ENCODE data around the gene TSPAN32.

The TSPAN32 gene

DNA sequence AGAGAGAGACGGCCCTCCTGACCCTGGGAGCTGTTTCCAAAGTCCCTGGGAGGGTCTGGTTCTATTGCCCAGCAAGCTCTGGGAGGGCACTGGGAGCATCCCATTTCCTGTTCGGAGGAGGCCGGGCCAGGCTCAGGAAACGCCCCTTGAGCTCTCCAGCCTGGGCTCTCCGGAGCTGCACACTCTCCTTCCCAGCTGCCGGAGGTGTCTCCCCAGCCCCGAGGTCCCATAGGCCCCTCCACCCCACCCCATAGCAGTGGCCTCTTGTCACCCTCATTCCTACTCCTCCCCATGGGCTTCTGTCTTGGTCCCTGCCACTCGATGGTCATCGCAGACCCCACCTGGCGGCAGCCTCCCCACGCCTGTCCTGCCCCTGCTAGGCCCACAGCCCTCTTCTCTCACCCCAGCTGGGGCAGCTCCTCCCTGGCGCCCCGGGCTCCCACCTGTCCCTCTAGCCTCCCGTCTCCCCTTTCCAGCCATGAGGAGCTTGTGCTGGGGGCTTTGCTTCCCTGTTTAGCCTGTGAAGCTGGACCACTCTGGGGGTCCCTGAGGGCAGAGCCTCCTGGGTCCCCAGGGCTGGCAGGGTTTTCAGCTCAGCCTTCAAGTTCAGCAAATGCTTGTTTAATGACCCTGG, 2.8 kb downstream of the TSPAN32 start:
- no peak for DNase-seq (ENCODE audit: low read depth)

DNA sequence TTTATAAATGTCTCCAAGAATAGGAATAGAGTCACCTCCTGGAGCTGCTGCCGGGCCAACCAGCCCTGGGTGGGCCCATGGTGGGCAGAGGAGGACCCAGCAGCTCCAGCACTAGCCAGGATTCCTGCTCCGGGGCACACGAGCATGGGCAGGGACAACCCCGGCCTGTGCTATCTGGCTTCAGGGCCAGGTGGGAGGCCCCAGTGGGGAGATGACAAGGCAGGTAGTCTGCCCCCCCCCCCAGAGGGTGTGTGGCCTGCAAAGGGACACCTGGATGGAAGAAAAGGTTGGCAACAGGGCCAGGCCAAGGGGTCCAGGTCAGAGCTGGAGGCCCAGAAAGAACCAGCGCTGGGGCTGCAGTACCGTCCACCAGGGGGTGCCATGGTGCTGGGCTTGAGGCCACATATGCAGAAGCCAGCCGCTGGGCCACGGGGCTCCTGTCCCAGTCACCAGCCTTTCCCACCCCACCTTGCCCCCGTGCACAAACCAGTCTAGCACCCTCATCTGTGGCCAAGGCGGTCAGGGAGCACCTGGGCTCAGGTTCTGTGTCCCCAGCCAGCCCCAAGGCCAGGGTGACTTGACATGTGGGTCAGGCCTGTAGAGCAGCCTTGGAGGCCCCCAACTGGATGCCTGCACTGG, 3.4 kb downstream of the TSPAN32 start:
- peak; percentile 80 for DNase-seq (ENCODE audit: low read depth)

DNA sequence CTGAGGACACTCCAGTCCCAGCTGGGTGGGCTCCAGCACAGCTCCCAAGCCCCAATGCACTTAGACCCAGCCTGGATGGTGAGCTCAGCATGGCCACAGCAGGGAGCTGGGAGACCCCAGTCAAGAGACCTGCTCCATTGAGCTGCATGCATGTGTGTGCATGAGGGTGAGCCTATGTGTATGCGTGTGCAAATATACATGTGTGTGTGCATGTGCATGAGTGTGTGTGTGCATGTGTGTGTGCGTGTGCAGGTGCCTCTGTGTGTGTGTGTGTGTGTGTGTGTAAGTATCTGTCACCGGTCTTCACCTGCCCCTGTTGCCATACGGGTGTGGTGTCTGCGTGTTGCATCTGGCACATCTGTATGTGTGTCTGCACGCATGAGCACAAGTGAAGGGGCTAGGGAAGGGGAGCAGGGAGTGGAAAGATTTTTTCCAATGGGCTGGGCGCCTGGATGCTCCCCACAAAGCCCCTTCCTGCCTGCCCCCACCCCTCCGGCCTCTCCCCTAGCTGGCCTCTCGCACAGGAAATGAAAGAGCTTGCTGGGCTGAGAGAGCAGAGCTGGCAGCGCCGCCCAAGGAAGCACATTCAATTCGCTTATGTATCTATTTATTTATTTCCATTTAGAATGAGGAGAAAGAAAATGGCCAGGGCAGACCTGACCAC, 4.1 kb downstream of the TSPAN32 start:
- DNase-seq (ENCODE audit: low read depth) = no peak

DNA sequence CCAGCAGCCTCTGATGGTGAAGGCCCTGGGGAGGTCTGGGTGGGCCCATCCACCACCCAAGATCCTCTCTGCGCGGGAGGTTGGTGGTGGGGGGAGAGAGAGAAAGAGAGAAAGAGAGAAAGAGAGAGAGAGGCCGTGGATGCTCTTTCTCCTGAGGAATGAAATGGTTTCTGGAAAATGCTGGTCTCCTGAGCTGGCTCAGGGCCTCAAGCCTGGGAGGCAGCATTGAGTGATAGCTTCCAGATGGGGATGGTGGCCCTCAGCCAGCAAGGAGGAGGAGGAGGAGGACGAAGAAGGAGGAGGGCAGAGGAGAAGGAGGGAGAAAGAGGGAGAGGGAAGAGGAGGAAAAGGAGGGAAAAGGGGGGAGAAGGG, 4.6 kb downstream of the TSPAN32 start:
- DNase-seq (ENCODE audit: low read depth) = no peak

DNA sequence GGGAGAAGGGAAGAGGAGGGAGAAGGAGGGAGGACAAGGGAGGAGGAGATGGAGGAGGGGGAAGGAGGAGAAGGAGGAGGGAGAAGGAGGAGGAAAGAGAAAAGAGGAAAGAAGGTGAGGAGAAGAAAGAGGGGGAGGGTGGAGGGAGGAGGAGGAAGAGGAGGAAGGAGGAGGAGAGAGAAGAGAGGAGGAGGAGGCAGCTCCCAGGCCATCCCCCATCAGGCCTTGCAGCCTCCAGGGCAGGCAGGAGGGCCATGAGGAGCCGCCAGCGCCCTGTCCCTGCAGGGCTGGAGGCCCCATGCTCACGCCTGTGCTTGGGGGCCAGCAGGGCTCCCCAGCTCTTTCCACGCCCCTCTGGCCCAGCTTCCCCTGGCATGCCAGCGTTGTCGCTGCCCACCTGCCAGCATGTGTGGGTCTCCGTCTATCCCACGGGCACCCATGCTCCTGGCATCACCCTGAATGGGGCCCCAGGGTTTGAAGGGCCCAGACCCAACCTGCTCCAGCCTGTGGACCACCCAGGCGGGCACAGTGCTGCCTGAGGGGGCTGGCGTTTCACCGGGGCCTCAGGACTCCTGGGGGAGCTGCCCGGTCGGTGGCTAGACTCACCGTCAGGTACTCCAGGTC, 5.2 kb downstream of the TSPAN32 start:
- no peak for DNase-seq (ENCODE audit: low read depth)

DNA sequence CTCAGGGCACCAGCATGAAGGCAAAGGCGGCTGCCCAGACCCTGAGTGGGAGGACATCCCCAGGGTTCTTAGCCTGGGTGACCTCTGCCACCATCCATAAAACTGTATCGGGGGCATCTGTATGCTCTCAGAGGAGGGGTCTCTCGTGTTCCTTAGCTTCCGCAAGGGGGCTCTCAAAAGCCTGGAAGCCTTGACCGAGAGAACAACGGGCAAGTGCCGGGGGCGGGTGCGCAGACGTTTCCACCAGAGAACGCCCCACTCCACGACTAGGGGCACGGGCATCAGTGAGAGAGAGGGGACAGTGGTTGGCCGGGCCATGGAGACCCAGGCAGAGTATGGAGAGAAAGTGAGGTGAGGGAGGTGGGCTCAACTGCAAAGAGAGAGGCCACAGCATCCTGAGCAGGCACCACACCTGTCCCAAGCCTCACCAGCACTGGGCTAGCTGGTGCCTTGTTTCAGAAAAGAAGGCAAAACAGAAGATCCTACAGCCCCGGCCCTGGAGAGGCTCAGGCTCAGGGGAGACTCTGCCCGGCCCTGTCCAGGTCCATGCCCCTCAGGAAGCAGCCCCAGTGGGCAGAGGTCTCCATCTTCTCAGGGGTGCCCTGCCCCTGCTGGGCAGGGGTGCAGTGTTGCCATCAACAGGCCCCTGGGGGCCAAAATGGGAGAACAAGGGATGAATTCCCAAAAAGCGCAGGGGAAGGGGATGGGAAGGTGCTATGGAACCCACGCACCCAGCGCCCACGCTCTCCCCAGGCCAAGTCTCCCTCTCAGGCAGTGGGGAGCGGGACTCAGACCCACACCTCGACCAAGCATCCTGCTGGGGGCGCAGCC, 5.9 kb downstream of the TSPAN32 start:
- no peak for DNase-seq (ENCODE audit: low read depth)

DNA sequence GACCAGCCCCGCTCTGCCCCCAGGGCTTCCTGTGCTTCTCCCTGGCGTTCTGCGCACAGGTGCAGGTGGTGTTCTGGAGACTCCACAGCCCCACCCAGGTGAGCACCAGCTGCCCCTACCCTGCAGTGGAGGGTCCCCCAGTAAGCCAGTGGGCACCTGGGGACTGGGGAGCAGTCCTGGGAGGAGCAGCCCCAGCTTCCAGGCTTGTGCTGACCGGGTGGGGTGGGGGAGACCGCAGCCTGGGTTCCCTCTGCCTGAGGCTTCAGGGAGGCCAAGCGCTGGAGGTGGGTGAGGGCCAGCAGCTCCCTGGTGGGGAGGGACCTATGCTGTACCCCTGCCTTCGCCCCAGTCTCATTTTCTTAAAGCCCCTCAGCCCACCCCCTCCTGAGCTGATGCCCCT, 6.9 kb downstream of the TSPAN32 start:
- DNase-seq (ENCODE audit: low read depth) = no peak

DNA sequence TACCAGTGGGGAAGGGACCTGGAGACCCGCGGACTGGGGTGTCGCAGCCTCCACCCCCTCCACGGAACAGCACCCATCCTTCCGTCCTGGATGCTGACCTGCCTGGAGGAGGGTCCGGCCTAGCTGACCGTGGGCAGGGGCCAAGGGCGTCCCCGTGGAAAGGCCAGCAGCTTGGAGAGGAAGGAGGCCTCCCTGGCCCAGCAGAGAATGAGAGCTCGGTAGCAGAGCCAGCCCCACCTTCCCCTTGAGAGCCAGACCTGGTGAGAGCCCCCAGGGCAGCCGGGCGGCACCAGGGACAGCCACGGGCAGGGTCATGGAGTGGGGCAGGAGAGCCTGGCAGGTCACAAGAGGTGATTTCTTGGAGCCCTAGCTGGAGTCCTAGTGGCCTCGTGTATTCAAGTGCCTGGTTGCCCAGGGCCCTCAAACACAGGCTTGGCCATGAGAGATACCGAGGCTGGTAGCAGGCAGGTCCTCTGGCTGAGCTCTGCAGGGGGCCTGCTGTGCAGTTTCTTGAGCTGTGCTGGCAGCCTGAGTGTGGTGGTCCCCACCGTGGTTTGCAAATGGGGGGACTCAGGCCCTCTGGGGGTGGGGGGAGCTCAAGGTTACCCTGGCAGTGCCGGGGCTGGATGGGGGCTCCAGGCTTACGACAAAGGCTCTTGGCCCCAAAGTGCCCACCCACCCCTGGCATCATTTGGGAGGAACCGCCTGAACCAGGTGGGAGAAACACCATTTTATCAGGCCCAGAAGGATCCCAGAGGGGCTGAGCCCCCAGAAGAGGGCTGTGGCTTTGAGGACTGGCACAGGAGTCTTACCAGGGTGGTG, 7.6 kb downstream of the TSPAN32 start:
- DNase-seq (ENCODE audit: low read depth) = no peak

DNA sequence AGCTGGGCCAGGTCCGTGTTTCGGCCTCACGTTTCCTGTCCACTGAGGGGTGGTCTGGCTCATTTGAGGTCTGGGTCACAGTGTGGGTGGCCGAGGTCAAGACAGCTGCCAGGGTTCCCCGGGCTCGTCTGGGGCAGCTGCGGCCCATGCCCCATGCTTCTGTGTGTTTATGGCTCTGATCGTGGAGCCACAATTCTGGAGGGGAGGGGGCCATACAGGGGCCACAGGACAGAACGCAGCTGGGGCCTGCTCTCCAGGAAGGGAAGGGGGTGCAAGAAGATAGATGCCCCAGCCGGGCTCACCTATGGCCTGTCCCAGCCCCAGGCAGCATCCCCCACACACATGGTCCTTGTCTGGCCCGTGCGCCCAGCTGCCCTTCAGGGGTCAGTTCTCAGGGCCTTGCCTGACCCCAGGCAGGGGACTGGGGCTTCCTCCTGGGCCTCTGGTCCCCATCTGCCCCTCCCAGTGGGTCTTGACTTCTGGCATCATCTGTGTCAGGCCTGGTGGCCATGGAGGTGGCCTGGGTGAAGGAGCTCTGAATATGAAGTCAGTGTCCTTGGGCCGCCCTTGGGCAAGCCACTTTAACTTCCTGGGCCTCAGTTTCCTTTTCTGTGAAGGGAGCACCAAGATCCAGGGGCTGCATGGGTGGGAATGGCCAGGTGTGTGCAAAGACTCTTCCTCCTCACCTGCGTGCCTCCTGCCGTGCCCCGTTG, 8.4 kb downstream of the TSPAN32 start:
- DNase-seq (ENCODE audit: low read depth) = no peak

DNA sequence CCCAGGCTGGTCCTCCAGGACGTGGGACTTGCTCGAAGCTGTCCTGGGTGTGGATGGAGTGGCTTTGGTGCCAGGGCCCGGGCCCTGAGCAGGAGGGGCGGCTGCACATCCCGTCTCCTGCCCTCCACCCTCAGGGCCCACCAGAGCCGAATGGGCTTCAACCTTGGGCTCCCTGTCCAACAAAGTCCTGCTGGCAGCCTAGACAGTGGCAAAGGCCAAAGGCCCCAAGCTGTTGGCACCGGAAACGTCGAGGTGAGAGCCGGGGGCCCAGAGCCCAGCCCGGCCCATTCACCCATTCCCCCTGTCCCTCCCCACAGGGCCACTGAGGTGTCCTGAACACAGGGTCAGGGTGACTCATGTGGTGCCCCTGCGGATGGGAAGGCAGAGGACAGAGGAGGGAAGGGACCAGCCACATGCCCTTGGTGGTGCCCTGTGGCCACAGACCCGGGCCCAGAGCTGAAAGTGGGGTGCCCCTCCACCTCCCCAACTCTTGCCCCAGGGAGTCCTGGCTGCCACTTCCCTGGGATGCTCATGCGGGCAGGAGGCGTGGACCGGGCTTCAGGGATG, 9.1 kb downstream of the TSPAN32 start:
- DNase-seq (ENCODE audit: low read depth) = no peak

DNA sequence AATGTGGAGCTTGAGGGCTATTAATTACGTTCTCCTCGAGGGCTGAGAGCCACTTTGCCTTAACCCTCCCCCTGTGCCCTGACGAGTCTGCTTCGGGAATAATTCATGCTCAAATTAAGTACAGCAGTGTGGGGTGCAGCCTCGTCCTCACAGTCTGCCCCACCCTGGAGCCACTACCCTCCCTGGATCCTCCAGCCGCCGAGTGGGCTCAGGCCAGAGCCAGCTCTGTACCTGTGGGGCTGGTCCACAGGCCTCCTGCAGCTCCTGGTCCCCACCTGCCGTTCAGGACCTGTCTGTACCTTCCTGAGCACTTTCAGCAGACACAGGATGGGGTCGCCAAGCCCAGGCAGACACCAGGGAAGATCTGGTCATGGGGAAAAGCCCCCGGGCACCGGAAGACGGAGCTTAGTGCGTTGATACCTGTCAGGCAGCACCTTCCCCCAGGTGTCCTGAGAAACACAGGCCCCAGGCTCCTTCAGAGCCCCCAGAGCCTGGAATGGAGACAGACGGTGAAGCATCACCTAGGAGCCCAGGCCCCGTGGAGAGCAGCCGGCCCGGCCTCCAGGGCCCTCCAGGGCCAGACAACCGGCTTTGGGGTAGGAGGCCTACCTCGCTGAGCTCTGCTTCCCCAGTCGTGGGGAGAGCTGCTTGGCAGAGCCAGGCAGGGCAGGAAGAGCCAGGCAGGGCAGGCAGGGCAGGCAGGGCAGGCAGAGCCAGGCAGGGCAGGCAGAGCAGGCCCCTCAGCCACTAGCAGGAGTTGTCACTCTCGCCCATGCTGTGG, 9.7 kb downstream of the TSPAN32 start:
- no peak for DNase-seq (ENCODE audit: low read depth)

DNA sequence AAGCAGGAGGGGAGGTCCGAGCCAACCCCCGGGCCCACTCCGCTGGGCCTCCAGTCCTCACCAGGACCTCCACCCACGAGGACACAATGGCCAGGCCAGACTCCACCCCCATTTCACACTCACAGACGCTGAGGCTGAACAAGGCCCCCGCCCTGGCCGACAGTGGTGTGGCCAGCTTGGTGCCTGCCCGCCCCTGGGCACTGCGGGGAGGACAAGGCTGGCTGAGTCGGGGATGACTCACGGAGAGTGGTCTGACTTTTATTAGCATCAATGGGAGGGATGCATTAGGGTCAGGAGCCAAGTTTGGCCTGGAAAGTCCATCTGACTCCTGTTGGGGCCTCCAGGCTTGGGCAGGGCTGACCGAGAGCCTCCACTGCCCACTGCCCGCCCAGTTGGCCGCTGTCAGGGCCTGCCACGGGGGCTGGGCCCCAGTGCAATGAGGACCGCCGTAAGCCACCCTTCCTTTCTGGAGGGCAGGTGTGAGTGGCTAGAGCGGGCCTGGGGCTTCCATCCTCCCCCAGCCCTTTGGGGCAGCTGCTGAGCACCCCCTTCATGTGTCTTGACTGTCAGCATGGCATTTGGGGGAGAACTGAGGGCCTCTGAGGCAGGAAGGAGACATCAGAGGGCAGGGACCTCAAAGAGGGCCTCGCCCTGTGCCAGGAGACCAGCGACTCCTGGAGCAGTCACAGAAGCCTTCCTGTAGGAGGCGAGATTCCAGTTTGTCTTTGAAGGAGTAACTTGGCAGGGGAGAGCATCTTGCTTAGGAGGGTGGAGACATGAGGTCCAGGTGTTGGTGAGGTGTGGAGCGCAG, 10.6 kb downstream of the TSPAN32 start:
- DNase-seq (ENCODE audit: low read depth) = no peak

DNA sequence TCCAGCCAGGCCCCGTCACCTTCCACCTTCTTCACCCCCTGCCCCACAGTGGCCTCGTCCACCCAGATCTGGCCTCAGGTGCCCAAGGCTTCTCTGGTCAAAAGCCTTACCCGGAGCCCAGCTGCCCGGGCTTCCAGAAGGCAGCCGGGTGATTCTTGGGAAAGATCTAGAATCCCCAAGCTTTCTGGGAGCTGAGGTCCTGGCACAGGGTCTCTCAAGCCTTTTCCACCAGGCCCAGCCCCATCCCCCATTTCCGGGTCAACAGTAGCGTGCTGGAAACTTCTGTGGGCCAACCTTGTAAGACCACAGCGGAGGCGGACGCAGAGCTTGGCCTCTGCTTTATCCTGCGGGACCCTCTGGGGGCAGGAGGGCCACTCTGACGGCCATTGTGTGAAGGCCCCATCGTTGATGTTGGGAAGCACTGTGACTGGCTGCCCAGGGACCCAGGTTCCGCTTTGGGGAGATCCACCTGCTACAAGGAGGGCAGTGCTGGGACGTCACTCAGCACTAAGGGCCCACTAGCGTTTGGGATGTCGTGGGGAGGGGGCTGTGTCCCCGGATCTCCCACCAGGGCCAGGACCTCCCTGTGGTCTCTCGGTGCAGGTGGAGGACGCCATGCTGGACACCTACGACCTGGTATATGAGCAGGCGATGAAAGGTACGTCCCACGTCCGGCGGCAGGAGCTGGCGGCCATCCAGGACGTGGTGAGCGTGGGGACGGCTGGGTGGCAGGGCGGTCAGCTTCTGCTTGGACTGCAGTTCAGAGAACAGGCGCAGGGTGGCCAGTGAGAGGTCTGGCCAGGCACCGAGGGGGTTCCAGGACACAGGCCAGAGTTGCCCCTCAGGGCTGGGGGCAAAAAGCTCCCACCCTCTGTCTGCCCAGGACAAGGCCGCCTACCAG, 11.5 kb downstream of the TSPAN32 start:
- DNase-seq (ENCODE audit: low read depth) = no peak

DNA sequence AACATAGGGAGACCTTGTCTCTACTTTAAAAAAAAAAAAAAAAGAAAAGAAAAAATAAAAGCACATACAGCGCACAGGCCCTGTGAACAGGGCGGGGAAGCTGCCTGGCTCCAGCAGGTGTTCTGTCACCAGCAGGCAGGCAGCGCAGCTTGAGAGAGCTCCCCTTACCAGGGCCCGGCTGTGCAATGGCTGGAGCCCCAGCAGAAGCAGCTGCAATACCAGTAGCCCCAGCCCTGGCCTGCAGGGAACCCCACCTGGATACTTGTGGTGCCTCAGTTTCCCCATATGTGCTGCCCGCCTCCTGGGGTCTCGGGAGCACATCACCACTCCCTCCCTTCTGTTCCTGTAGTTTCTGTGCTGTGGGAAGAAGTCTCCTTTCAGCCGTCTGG, 12.3 kb downstream of the TSPAN32 start:
- DNase-seq (ENCODE audit: low read depth) = no peak

DNA sequence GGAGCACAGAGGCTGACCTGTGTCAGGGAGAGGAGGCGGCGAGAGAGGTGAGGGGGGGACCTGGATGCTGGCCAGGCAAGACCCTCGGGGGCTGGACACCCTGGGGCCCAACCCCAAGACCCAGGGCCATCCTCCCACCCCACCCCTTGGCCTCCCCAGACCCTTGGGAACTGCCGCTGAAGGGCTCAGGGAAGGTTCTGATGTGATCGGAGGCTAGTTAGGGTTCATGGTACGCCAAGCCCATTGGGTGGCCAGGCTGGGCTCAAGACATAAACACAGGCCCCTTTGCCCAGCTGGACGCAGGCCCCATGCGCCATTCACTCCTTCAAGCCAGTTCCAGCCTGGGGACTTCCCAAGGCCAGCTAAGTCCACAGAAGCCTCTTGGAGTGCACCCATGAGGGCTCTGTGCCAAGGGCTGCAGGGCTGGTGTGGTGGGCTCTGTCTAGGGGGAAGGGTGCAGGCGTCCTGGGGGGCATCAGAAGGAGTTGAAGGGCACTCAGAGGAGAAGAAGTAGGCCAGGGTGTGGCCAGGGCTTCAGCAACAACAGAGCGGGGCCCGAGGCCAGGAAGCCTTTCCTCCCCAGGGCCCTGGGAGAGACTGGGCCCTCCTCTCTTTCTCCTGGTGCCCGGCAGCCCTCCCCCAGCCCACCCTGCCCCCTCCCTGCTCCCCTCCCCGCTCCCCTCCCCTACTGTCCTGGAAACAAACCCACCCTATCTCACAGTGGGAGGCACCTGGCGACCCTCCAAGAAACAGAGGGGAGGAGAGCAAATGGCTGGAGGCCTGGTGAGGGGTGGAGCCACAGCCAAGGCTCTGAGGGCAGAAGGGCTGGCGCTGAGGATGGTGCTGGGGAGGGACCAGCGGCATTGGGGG, 12.9 kb downstream of the TSPAN32 start:
- no peak for DNase-seq (ENCODE audit: low read depth)

DNA sequence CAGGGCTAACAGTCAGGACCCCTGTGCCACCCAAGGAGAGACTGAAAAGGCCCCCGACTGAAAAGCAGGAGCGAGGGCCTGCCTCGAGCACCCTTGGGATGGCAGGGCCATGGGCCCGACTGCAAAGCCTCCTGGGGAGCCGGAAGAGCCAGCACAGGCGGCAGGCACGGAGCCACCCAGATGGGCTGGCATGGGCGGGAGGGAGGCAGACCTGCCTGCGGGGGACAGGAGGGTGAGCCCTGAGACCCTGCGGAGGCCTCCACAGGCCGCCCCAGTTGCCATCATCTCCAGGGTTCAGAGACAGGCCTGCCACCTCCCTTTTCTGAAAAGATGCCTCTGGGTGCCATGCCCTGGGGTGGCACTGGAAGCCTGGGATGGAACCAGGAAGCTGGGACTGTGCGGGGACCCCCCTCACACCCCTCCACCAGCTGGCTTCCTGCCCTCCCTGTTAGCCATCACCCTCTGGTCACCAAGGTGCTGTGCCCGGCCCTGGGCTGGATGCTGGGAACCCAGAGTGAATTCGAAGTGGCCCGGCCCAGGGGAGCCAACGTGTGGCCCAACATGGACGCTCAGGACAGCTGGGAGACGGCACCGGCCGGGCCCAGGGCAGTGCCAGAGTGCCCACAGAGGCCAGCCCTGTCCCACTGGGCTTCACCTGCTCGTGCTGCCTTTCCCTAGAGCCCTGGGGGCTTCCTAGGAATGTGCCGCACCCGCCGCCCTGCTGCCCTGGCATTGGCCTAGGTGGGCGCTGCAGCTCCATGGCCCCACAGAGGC, 13.8 kb downstream of the TSPAN32 start:
- DNase-seq (ENCODE audit: low read depth) = no peak

All from stimulated activated CD8-positive, alpha-beta memory T cell treated with anti-CD3 and anti-CD28 coated beads, Interleukin-15, amount 100 ng/mL, for 1 hour (primary cell).